ENCODE data around the gene CDC37.
A peak's percentile ranks its signal among the peaks of the same experiment; 100 is the strongest.

CDC37 gene

GRCh38 chr19:10403137-10404021, at the start of gene CDC37:
Gene CDC37 (minus strand): TSS chr19:10403542. CDS start chr19:10403479, 63 bp downstream.
- Mint-ChIP-seq H3K9me3 (ENCODE audit: low read depth) (no peaks in the 10 kb centered on the region), H3K27me3 (no peaks in the 10 kb centered on the region), H3K4me1 (ENCODE audit: low read depth) (peaks cover 63% of the 10 kb centered on the region), H3K36me3 (peaks cover 4% of the 10 kb centered on the region), H3K4me3 (peak within 1 kb of the TSS; percentile 99), H3K27ac (peak within 1 kb of the TSS; percentile 92)

- H3K9me3 Mint-ChIP-seq (ENCODE audit: low read depth): no peaks in the 10 kb centered on the region
- H3K4me3 Mint-ChIP-seq: no peak overlapping the region
These were observed 47.7 kb upstream of the CDC37 start for GRCh38 chr19:10450853-10451609.

DNA sequence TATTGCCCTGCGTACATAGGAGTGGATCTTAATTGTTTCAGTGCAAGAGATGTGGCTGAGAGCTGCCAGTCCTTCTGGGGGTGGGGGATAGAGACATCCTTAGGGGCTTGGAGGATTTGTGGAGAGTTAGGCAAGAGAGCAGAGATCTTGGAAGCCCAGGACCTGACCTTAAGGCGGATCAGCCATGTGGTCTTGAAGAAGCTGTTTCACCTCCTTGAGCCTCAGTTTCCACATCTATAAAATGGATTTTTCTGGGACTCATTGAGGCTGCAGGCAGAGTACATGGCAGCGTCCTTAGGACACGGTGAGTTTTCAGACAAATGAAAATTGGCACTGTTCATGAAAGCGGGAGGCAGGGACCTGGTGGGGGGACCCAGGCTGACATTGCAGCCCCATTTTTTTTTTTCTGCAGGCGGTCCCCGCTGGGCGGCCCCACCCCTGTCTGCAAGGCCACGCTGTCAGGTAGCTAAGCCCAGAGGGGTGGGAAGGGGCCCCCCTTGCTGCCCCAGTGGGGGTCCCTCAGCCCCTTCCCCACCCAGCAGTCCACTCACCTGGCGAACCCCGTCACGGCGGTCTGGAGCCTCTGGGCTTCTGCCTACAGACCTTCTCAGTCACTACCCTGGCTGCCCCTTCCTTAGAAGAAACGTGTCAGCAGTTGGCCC, 47.0 kb upstream of the CDC37 start:
- Mint-ChIP-seq H3K36me3 (no peaks in the 10 kb centered on the region), H3K4me3 (no peak overlapping the region), H3K27me3 (peaks cover 6% of the 10 kb centered on the region), H3K27ac (no peak overlapping the region), H3K9me3 (ENCODE audit: low read depth) (no peaks in the 10 kb centered on the region), H3K4me1 (ENCODE audit: low read depth) (no peaks in the 10 kb centered on the region)

More at GRCh38 chr19:10450853-10451609, 47.7 kb upstream of the CDC37 start:
- no peak overlapping the region for H3K27ac Mint-ChIP-seq
- H3K36me3 Mint-ChIP-seq: no peaks in the 10 kb centered on the region
- H3K4me1 Mint-ChIP-seq (ENCODE audit: low read depth): no peaks in the 10 kb centered on the region
- H3K27me3 Mint-ChIP-seq: peaks cover 6% of the 10 kb centered on the region

GRCh38 chr19:10449037-10449436, 45.7 kb upstream of the CDC37 start:
- no peaks in the 10 kb centered on the region for H3K4me1 Mint-ChIP-seq (ENCODE audit: low read depth)

GRCh38 chr19:10442698-10443097, 39.4 kb upstream of the CDC37 start:
- no peaks in the 10 kb centered on the region for H3K36me3 Mint-ChIP-seq
- H3K27ac Mint-ChIP-seq: no peak overlapping the region
- H3K9me3 Mint-ChIP-seq (ENCODE audit: low read depth): no peaks in the 10 kb centered on the region
- H3K4me3 Mint-ChIP-seq: no peak overlapping the region
- H3K4me1 Mint-ChIP-seq (ENCODE audit: low read depth): no peaks in the 10 kb centered on the region
- H3K27me3 Mint-ChIP-seq: no peaks in the 10 kb centered on the region

More at GRCh38 chr19:10449037-10449436, 45.7 kb upstream of the CDC37 start:
- Mint-ChIP-seq H3K4me3 (no peak overlapping the region), H3K36me3 (no peaks in the 10 kb centered on the region), H3K27me3 (peaks cover 6% of the 10 kb centered on the region), H3K27ac (no peak overlapping the region), H3K9me3 (ENCODE audit: low read depth) (no peaks in the 10 kb centered on the region)

DNA sequence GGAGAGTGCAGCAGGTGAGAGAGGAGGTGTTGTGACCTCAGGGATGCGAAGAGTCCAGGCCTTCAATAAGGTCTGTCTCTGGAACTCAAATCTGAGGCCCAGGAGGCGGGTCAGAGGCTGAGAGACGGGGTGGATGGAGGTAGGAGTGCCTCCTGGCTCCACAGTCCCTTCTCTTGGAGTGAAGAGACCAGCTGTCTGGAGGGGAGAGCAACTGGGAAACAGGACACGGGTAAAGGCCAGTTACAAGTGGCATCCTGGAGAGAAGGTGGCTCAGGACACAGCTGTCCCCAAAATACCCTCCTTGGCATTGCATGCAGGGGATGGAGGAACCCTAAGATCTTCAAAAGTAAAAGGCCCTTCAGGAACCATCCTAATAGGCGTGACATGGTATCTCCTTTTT, 36.2 kb upstream of the CDC37 start:
- H3K4me1 Mint-ChIP-seq (ENCODE audit: low read depth): no peaks in the 10 kb centered on the region
- H3K4me3 Mint-ChIP-seq: no peak overlapping the region
- no peaks in the 10 kb centered on the region for H3K27me3 Mint-ChIP-seq
- no peak overlapping the region for H3K27ac Mint-ChIP-seq
- H3K9me3 Mint-ChIP-seq (ENCODE audit: low read depth): no peaks in the 10 kb centered on the region
- no peaks in the 10 kb centered on the region for H3K36me3 Mint-ChIP-seq

DNA sequence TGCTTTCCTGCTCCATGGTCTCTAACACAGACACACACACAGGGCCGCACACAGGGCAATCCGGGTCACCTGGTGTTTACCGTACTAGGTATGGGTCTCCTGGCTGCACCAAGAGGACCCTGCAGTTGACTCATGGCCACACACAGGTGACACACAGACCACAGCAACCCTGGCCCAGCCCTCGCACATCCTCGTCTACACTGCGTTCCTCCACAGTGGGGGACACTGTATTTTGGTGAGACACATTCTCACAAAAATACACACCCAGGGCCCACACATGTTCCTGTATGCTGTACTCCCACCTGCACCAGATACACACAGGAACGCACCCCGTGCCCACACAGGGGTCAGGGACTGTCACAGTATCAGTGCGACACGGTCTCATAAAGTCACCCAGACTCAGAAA, 29.8 kb upstream of the CDC37 start:
- Mint-ChIP-seq H3K27me3 (peaks cover 13% of the 10 kb centered on the region), H3K36me3 (no peaks in the 10 kb centered on the region), H3K4me3 (peak overlapping the region; percentile 51), H3K27ac (no peak overlapping the region), H3K9me3 (ENCODE audit: low read depth) (no peaks in the 10 kb centered on the region), H3K4me1 (ENCODE audit: low read depth) (peaks cover 34% of the 10 kb centered on the region)

GRCh38 chr19:10432736-10433130, 29.4 kb upstream of the CDC37 start:
- Mint-ChIP-seq H3K27me3 (peaks cover 13% of the 10 kb centered on the region), H3K4me3 (peak overlapping the region; percentile 51), H3K4me1 (ENCODE audit: low read depth) (peaks cover 38% of the 10 kb centered on the region), H3K9me3 (ENCODE audit: low read depth) (no peaks in the 10 kb centered on the region), H3K36me3 (no peaks in the 10 kb centered on the region), H3K27ac (no peak overlapping the region)

DNA sequence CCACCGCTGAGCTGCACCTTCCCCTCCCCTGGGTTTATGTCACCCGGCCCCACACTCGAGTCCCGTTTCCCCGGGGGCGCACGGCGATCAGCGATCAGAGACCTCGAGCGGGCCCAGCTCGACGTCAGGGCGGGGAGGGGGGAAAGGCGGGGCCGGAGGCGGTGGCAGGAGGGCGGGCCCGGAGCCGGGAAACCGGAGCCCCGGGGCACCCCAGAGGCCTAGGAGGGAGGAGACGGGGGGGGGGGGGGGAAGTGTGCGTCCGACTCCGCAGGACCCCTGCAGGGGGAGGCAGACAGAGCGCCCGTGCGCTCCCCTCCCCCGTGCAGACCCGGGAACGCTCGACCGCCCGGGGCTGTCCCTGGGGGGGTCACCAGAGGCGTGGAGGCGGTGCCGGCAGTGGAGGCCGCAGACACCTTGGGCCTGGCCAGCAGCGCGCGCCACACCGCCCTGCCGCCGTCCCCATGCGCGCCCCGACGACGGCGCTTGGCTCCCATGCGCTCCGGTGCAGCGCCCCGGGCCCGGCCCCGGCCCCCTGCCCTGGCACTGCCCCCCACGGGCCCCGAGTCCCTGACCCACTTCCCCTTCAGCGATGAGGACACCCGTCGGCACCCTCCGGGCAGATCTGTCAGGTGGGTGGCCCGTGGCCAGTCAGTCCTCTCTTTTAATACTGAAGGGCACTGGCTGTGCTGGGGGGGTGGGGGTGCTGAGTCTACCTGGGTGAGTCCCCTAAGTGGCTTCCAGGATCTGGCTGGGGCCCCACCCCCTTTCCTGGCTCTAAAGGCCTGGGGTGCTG, 28.8 kb upstream of the CDC37 start:
- peaks cover 44% of the 10 kb centered on the region for H3K4me1 Mint-ChIP-seq (ENCODE audit: low read depth)

GRCh38 chr19:10431254-10431942, 28.1 kb upstream of the CDC37 start:
- H3K27me3 Mint-ChIP-seq: peaks cover 13% of the 10 kb centered on the region

More for the DNA sequence above, 28.8 kb upstream of the CDC37 start:
- Mint-ChIP-seq H3K36me3 (no peaks in the 10 kb centered on the region), H3K27me3 (peaks cover 13% of the 10 kb centered on the region), H3K27ac (no peak overlapping the region), H3K4me3 (peak overlapping the region; percentile 82), H3K9me3 (ENCODE audit: low read depth) (no peaks in the 10 kb centered on the region)

GRCh38 chr19:10430505-10431253, 27.3 kb upstream of the CDC37 start:
- H3K36me3 Mint-ChIP-seq: no peaks in the 10 kb centered on the region
- peak overlapping the region; percentile 82 for H3K4me3 Mint-ChIP-seq
- H3K27me3 Mint-ChIP-seq: peaks cover 13% of the 10 kb centered on the region
- H3K4me1 Mint-ChIP-seq (ENCODE audit: low read depth): peaks cover 51% of the 10 kb centered on the region
- peak overlapping the region; percentile 87 for H3K27ac Mint-ChIP-seq
- no peaks in the 10 kb centered on the region for H3K9me3 Mint-ChIP-seq (ENCODE audit: low read depth)

More at GRCh38 chr19:10431254-10431942, 28.1 kb upstream of the CDC37 start:
- Mint-ChIP-seq H3K9me3 (ENCODE audit: low read depth) (no peaks in the 10 kb centered on the region), H3K36me3 (no peaks in the 10 kb centered on the region), H3K4me1 (ENCODE audit: low read depth) (peaks cover 47% of the 10 kb centered on the region), H3K27ac (peak overlapping the region; percentile 87), H3K4me3 (peak overlapping the region; percentile 82)

- Mint-ChIP-seq H3K9me3 (ENCODE audit: low read depth) (no peaks in the 10 kb centered on the region), H3K4me1 (ENCODE audit: low read depth) (peaks cover 63% of the 10 kb centered on the region), H3K27ac (peak overlapping the region; percentile 51), H3K4me3 (peak overlapping the region; percentile 70), H3K27me3 (peaks cover 13% of the 10 kb centered on the region), H3K36me3 (no peaks in the 10 kb centered on the region)
These were observed 25.6 kb upstream of the CDC37 start for GRCh38 chr19:10428996-10429381.

DNA sequence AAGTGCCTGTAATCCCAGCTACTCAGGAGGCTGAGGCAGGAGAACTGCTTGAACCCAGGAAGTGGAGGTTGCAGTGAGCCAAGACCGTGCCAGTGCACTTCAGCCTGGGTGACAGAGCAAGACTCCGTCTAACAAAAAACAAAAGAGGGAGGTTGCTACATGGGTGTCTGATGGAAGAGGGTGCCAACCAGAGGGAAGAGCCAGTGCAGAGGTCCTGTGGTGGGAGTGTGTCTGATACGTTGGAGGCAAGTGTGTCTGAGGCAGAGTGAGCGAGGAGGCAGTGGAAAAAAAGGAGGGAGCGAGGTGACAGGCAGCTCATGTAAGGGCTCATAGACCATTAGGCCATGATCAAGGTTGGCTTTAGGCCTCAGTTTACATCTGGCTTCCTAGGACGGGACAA, 23.8 kb upstream of the CDC37 start:
- Mint-ChIP-seq H3K36me3 (no peaks in the 10 kb centered on the region), H3K4me3 (peak overlapping the region; percentile 42), H3K9me3 (ENCODE audit: low read depth) (no peaks in the 10 kb centered on the region), H3K4me1 (ENCODE audit: low read depth) (peaks cover 69% of the 10 kb centered on the region), H3K27ac (no peak overlapping the region), H3K27me3 (peaks cover 13% of the 10 kb centered on the region)

Data from activated naive CD8-positive, alpha-beta T cell (primary cell).